Esophagus squamous epithelium (tissue), 5 donors: ENCODE results near the gene SLC4A4. TPM values are rescaled to one million over a fixed set of nuclear protein-coding genes. Genes with fewer than 3 reads are reported as not detected.

Experiments used
- DNase-seq: peaks from one replicate; lab custom pipeline; 2025; lab: John Stamatoyannopoulos, UW
- H3K27ac ChIP-seq, 4 donors: fragments of 200-600 bp; sonication (generic); one replicate each; pipeline ENCODE4 v1.5.1; 2016 to 2019; ENCODE audit warnings: mild to moderate bottlenecking in 1 of 4
- H3K27me3 ChIP-seq, 4 donors: fragments of 200-600 bp; sonication (generic); 1 replicate in 3 of 4; 2 replicates in 1 of 4; pipeline versions ENCODE4 v1.5.1 to v1.6.0; 2017 to 2021; ENCODE audit warnings: antibody characterized with exemption in 1 of 4
- H3K36me3 ChIP-seq, 3 donors: fragments of 200-600 bp; sonication (generic); one replicate each; pipeline ENCODE4 v1.5.1; 2016 to 2019
- H3K4me1 ChIP-seq, 3 donors: fragments of 200-600 bp; sonication (generic); one replicate each; pipeline ENCODE4 v1.5.1; 2017 to 2019
- H3K4me3 ChIP-seq, 4 donors: fragments of 200-600 bp; sonication (generic); 1 replicate in 3 of 4; 2 replicates in 1 of 4; pipeline ENCODE4 v1.5.1; 2016 to 2019; ENCODE audit warnings: mild to moderate bottlenecking in 2 of 4, moderate library complexity in 1 of 4
- H3K9me3 ChIP-seq, 3 donors: fragments of 200-600 bp; sonication (generic); one replicate each; pipeline ENCODE4 v1.5.1; 2016 to 2019
- POLR2A ChIP-seq, 4 donors: fragments of 450-650 bp; IDR thresholded peaks; one replicate each; pipeline ENCODE4 v1.6.1; 2017; ENCODE audit warnings: antibody characterized with exemption in 4 of 4, mild to moderate bottlenecking in 4 of 4, moderate library complexity in 3 of 4
- WGBS, 2 donors: methylation state at CpG; one replicate each; pipeline ENCODE4 v1.1.5; 2018; 5-methylcytosine and 5-hydroxymethylcytosine counted together
- intact Hi-C: fragments of 100-400 bp; cut with DNase I; formaldehyde crosslinking; loops from one replicate; pipeline ENCODE4 v1.15.0; 2022
- total RNA-seq, 4 donors: library from RNA; depleted of rRNA; stranded (reverse); fragments of >200 nt; gene quantifications; one replicate each; pipeline ENCODE4 v1.1.0, GENCODE V29; 2016
- TF ChIP-seq, protein P1 (sequence below), 6 experiments: fragments of 450-650 bp in 4 of 6; fragments of 200-600 bp in 2 of 6; sonication (generic) in 2 of 6; IDR thresholded peaks; one replicate each; pipeline ENCODE4 v1.5.1; 2016 to 2019; ENCODE audit warnings: antibody characterized with exemption in 6 of 6, mild to moderate bottlenecking in 4 of 6, moderate library complexity in 4 of 6
- donor health status: DM: yes; HTN: yes; CAD: no.

SLC4A4 gene
- total RNA-seq, 4 donors from 2014 or later, result 0.48 to 2.1 (median 1.1) TPM

DNA sequence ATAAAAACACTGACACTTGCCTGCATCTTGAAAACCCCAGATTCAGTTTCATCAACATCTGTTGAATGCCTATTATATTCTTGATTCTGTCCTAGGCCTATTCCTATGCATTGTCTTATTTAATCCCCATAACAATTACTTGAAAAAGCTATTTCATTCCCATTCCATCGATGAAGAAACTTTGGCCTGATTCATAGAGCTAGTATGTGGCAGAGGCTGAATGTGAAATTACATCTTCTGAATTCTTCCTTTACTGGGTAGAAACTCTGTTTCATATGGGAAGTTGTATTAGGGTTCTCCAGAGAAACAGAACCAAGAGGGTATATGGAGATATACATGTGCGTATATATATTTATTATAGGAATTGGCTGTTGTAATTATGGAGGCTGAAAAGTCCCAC, 35.0 kb upstream of the SLC4A4 start:
- 62 to 74% methylated on average over 2 of the region's 2 CpGs for WGBS, 2 donors
- no peak for DNase-seq
- no peak overlapping the region for H3K4me3 ChIP-seq
- H3K27ac ChIP-seq, result no peak overlapping the region
- no peaks in the 10 kb centered on the region for H3K9me3 ChIP-seq
- H3K27me3 ChIP-seq, result no peaks in the 10 kb centered on the region
- H3K4me1 ChIP-seq, result peaks cover 0 to 5% (median 0%) of the 10 kb centered on the region in 3 donors
- intact Hi-C loops, result no loop called here
- H3K36me3 ChIP-seq, result no peaks in the 10 kb centered on the region
- TF ChIP-seq POLR2A (IDR thresholded peaks at IDR 0.05), result no peak
- TF ChIP-seq, protein P1, sequence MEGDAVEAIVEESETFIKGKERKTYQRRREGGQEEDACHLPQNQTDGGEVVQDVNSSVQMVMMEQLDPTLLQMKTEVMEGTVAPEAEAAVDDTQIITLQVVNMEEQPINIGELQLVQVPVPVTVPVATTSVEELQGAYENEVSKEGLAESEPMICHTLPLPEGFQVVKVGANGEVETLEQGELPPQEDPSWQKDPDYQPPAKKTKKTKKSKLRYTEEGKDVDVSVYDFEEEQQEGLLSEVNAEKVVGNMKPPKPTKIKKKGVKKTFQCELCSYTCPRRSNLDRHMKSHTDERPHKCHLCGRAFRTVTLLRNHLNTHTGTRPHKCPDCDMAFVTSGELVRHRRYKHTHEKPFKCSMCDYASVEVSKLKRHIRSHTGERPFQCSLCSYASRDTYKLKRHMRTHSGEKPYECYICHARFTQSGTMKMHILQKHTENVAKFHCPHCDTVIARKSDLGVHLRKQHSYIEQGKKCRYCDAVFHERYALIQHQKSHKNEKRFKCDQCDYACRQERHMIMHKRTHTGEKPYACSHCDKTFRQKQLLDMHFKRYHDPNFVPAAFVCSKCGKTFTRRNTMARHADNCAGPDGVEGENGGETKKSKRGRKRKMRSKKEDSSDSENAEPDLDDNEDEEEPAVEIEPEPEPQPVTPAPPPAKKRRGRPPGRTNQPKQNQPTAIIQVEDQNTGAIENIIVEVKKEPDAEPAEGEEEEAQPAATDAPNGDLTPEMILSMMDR (IDR thresholded peaks at IDR 0.05), result no peak

DNA sequence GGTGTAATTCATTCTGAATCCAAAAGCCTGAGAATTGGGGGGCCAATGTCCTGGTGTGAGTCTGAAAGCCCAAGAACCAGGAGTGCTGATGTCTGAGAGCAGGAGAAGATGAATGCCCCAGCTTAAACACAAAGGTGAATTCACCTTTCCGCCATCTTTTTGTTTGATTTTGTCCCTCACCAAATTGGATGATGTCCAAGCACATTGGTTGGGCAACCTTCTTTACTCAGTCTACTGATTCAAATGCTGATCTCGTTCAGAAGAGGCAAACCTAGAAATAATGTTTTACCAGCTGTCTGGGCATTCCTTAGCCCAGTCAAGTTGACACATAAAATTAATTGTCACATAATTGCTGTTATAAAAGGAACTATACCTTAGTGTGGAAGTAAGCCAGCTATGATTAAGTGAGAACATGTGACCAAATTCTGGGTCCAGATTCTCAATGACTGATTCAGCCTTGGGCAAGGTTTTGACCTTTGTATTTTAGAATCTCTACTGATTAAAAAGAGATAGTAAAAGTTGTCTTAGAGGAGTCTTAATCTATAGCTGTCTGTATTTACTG, 34.5 kb upstream of the SLC4A4 start:
- H3K9me3 ChIP-seq, result no peaks in the 10 kb centered on the region
- no peaks in the 10 kb centered on the region for H3K27me3 ChIP-seq
- no peak overlapping the region for H3K4me3 ChIP-seq
- H3K27ac ChIP-seq, result no peak overlapping the region
- peaks cover 0 to 5% (median 0%) of the 10 kb centered on the region in 3 donors for H3K4me1 ChIP-seq
- no peak for DNase-seq
- no peaks in the 10 kb centered on the region for H3K36me3 ChIP-seq
- no peak for TF ChIP-seq POLR2A (IDR thresholded peaks at IDR 0.05)
- TF ChIP-seq, protein P1 (IDR thresholded peaks at IDR 0.05), result no peak
- 62 to 69% methylated on average over 2 of the region's 2 CpGs for WGBS, 2 donors
- intact Hi-C loops, result no loop called here

DNA sequence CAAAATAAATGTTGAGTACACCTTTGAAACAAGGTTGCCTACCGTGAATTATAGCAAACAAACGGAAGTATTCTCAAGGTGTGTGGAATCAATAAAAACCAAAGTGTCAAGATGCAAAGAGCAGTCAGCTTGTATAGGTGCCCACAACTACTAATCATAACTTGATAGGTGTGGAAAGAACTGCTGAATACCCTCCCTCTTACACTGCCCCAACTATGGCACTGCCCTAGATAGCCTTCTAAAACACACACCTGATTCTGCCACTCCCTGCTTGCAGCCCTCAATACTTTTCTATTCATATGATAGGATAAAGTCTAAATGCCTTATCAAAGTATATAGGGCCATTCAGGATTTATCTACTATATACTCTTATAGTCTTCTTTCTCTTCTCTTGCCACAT, 31.1 kb upstream of the SLC4A4 start:
- 87 to 93% methylated on average over 2 of the region's 2 CpGs for WGBS, 2 donors
- TF ChIP-seq, protein P1 (IDR thresholded peaks at IDR 0.05), result no peak
- TF ChIP-seq POLR2A (IDR thresholded peaks at IDR 0.05), result no peak
- H3K4me3 ChIP-seq, result no peak overlapping the region
- intact Hi-C loops, result no loop called here
- no peaks in the 10 kb centered on the region for H3K27me3 ChIP-seq
- DNase-seq, result no peak
- H3K9me3 ChIP-seq, result no peaks in the 10 kb centered on the region
- no peaks in the 10 kb centered on the region for H3K36me3 ChIP-seq
- H3K4me1 ChIP-seq, result peaks cover 0 to 5% (median 0%) of the 10 kb centered on the region in 3 donors
- no peak overlapping the region for H3K27ac ChIP-seq

DNA sequence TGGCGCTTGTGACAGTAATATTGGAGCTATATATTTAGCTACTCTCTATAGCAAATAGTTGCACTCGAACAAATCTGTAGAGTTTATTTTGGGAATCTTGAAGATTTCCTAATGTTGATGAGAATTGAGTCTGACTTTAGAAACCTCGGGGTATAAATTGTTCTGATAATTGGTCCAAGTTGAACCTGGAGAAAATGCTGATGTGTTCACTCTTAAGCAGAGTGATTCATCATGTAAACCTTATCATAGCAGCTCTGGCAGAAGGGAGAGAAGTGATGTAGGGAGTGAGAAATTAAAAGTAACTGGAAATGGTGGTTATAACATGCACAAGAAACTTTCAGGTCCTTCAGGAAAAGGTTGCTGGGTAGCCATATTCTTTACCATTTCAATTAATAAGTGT, 16.4 kb upstream of the SLC4A4 start:
- H3K9me3 ChIP-seq, result no peaks in the 10 kb centered on the region
- intact Hi-C loops, result no loop called here
- no peak for DNase-seq
- TF ChIP-seq, protein P1 (IDR thresholded peaks at IDR 0.05), result no peak
- TF ChIP-seq POLR2A (IDR thresholded peaks at IDR 0.05), result no peak
- 67 to 82% methylated on average over 3 of the region's 3 CpGs for WGBS, 2 donors
- no peak overlapping the region for H3K27ac ChIP-seq
- H3K4me3 ChIP-seq, result no peak overlapping the region
- H3K36me3 ChIP-seq, result no peaks in the 10 kb centered on the region
- H3K4me1 ChIP-seq, result no peaks in the 10 kb centered on the region
- no peaks in the 10 kb centered on the region for H3K27me3 ChIP-seq

DNA sequence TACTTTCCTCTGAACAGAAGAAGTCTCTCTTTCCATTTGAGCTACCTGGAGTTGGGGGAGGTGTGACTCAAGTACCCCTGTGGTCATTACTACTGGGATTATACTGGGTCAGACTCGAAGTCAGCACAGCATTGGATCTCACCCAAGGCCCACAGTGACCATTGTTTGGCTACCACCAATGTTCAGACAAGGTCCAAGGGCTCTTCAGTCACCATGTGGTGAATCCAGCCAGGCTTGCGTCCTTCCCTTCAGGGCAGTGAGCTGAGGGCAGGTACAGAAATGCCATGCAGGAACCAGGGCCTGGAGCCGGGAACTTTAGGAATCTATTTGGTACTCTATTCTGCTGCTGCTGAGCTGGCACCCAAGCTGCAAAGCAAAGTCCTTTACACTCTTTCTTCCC, 5.5 kb upstream of the SLC4A4 start:
- DNase-seq, result no peak
- Histone ChIP-seq H3K36me3 (no peaks in the 10 kb centered on the region), H3K4me1 (no peaks in the 10 kb centered on the region), H3K9me3 (no peaks in the 10 kb centered on the region), H3K27ac (no peak overlapping the region), H3K27me3 (no peaks in the 10 kb centered on the region), H3K4me3 (no peak overlapping the region)
- intact Hi-C loops, result no loop called here
- 93% methylated on average over 2 of the region's 3 CpGs; no CpG with 5 or more reads in 1 of the 2 donors for WGBS, 2 donors
- TF ChIP-seq, protein P1 (IDR thresholded peaks at IDR 0.05), result no peak
- no peak for TF ChIP-seq POLR2A (IDR thresholded peaks at IDR 0.05)
